Measurements from ENCODE around the gene LRRC4B. TPM values are rescaled to one million over a fixed set of nuclear protein-coding genes. Genes with fewer than 3 reads are reported as not detected.

LRRC4B gene
- total and polyA plus RNA-seq, 2 of the 8 experiments (the other 6 are each of a cell fraction or from before 2014, with no cell fraction given), result 13.4 to 21.2 TPM

GRCh38 chr19:50480281-50481111, 87.7 kb downstream of the LRRC4B start (continued):
- TF ChIP-seq RAD21 (IDR thresholded peaks at IDR 0.05 in 1 of 2, conservative IDR thresholded peaks at IDR 0.05 in 1 of 2; ENCODE audit: low read depth in 2 of 2, low read length in 2 of 2) (no peak), ATF3 (IDR thresholded peaks at IDR 0.05; ENCODE audit: insufficient read depth, low read depth, low read length) (no peak), SIX5 (IDR thresholded peaks at IDR 0.05; ENCODE audit: low read depth, low read length) (no peak), SAP30 (IDR thresholded peaks at IDR 0.05; ENCODE audit: insufficient read depth, insufficient replicate concordance, low read length) (no peak), GABPA (IDR thresholded peaks at IDR 0.05; ENCODE audit: borderline replicate concordance, insufficient read depth, low read length) (no peak), BACH1 (IDR thresholded peaks at IDR 0.05; ENCODE audit: low read length) (no peak), USF2 (IDR thresholded peaks at IDR 0.05; ENCODE audit: low read length) (no peak), KDM4A (IDR thresholded peaks at IDR 0.05; ENCODE audit: low read depth, low read length, severe bottlenecking) (no peak)
